Thymus (tissue), 11 donors: ENCODE data around the gene AACS. TPM values are rescaled to one million over a fixed set of nuclear protein-coding genes. Genes with fewer than 3 reads are reported as not detected.
"Not testable (repeated sequence)": the region's sequence is repeated elsewhere in the genome, so short reads cannot be mapped to it uniquely, and the experiment has no call there.

Source experiments
- DNase-seq, 9 donors: peaks; one replicate each; pipeline ENCODE4 v3.0.0-alpha.2; 2013; ENCODE audit warnings: low spot score in 9 of 9, low read depth in 6 of 9, missing footprints in 1 of 9
- H3K27ac ChIP-seq, 2 donors: one replicate each; pipeline ENCODE4 v1.5.1; 2013; ENCODE audit warnings: control low read depth in 1 of 2, low read depth in 1 of 2, low read length in 1 of 2, mild to moderate bottlenecking in 1 of 2, moderate library complexity in 1 of 2
- H3K27me3 ChIP-seq, 2 donors: one replicate each; pipeline ENCODE4 v1.5.1; 2013; ENCODE audit warnings: low read length in 1 of 2; ENCODE audit not compliant: control insufficient read depth in 2 of 2, insufficient read depth in 1 of 2
- H3K36me3 ChIP-seq, 2 donors: one replicate each; pipeline ENCODE4 v1.5.1; 2013; ENCODE audit warnings: low read length in 1 of 2, mild to moderate bottlenecking in 1 of 2, moderate library complexity in 1 of 2; ENCODE audit not compliant: control insufficient read depth in 2 of 2, insufficient read depth in 2 of 2
- H3K4me1 ChIP-seq, 2 donors: one replicate each; pipeline ENCODE4 v1.5.1; 2013; ENCODE audit warnings: low read length in 2 of 2; ENCODE audit not compliant: control insufficient read depth in 2 of 2, insufficient read depth in 2 of 2
- H3K4me3 ChIP-seq, 2 donors: one replicate each; pipeline ENCODE4 v1.5.1; 2013; ENCODE audit warnings: low read length in 2 of 2, control low read depth in 1 of 2, mild to moderate bottlenecking in 1 of 2
- H3K9me3 ChIP-seq, 2 donors: one replicate each; pipeline ENCODE4 v1.5.1; 2013; ENCODE audit warnings: low read length in 1 of 2, mild to moderate bottlenecking in 1 of 2; ENCODE audit not compliant: control insufficient read depth in 2 of 2, insufficient read depth in 1 of 2
- WGBS: extraction: QIAGEN DNeasy Blood & Tissue Kit; methylation state at CpG from one replicate; pipeline ENCODE4 v1.1.7; 2013; 5-methylcytosine and 5-hydroxymethylcytosine counted together
- polyA plus RNA-seq: library from polyadenylated mRNA; stranded (reverse); fragments of 200-250 nt; gene quantifications from one replicate; pipeline ENCODE4 v1.2.3, GENCODE V29; 2013
- total RNA-seq: library from RNA; stranded (reverse); fragments of 120-200 nt; gene quantifications from one replicate; pipeline ENCODE4 v1.2.4, GENCODE V29; 2013
- donor health status: healthy.

The AACS gene
- total and polyA plus RNA-seq, 2 donors = 10.2 to 17.0 TPM

DNA sequence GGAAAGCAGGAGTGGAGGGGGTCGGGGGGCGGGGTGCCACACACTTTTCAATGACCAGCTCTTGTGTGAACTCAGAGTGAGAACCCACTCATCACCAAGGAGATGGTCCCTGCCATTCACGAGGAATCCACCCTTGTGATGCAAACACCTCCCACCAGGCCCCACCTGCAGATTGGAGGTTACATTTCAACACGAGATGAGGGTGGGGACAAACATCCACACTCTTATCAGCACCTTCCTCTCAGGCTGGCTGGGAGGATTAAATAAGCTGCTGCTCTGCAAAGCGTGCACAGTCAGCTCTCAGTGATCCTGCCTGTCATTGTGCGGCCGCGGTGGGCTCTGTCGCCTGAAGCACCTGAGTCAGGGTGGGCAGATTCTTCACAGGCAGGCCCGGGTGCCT, 39.7 kb downstream of the AACS start:
- Histone ChIP-seq H3K4me1 (peaks cover 0 to 6% of the 10 kb centered on the region in 2 donors), H3K27me3 (no peaks in the 10 kb centered on the region), H3K9me3 (no peaks in the 10 kb centered on the region), H3K36me3 (peaks cover 14 to 44% of the 10 kb centered on the region in 2 donors), H3K4me3 (no peak overlapping the region), H3K27ac (no peak overlapping the region)
- DNase-seq = no peak
- 96% methylated on average over 10 of the region's 10 CpGs for WGBS

DNA sequence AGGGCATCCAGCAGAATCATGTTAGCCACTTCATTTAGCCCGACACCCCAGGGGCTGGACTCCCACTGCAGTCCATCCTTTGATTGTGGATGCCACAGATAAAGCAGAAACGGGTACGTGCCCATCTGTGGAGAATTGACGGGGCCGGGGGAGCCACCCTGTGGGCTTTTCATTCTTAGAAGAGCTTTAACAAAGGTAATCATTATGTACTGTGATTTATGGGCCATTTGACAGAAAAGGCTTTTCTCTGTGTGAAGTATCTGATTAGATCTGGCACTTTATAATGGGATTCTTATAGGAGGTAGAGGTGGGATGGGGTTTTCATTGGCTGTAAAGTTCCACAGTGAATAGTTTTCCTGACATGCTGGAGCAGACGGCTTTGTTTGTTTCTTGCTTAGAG, 40.4 kb downstream of the AACS start:
- no peaks in the 10 kb centered on the region for H3K27me3 ChIP-seq
- no peak overlapping the region for H3K4me3 ChIP-seq
- H3K4me1 ChIP-seq = peaks cover 0 to 5% of the 10 kb centered on the region in 2 donors
- H3K9me3 ChIP-seq = no peaks in the 10 kb centered on the region
- 98% methylated on average over 6 of the region's 6 CpGs for WGBS
- H3K27ac ChIP-seq = no peak overlapping the region
- no peak for DNase-seq
- H3K36me3 ChIP-seq = peaks cover 14 to 44% of the 10 kb centered on the region in 2 donors

DNA sequence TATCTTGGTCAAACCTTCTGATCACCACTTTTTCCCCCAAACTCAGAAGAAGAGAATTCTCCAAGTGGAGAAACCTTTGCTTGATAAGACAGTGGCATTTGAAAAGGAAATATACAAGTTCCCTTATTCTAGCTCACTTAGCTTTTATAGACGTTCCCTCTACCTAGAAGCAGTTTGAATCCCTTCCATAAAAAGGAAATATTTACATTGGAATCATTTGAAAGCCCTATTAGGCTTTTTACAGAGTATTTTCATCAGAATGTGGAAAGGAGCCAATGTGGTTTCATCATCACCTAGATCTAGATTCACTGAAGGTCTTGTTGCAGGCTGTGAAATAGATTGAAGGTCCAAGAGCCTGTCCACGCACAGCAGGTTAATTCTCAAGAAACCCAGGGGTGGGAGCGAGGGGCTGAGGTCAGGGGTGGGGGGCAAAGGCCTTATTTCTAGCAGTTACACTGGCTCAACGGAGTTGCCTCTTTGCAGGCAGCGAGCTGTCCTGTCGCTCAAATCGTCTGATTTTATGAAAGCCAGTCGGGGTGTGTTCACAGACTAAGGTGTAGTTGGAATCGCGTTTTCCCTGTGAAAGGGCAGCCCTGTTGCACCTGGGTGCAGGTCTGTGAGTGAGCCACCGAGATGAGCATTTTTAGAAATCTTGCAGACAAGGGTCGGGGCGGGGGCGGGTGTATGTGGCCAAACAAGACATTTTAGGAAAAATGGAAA, 45.6 kb downstream of the AACS start:
- 95% methylated on average over 14 of the region's 14 CpGs for WGBS
- no peak for DNase-seq
- H3K27me3 ChIP-seq = no peaks in the 10 kb centered on the region

DNA sequence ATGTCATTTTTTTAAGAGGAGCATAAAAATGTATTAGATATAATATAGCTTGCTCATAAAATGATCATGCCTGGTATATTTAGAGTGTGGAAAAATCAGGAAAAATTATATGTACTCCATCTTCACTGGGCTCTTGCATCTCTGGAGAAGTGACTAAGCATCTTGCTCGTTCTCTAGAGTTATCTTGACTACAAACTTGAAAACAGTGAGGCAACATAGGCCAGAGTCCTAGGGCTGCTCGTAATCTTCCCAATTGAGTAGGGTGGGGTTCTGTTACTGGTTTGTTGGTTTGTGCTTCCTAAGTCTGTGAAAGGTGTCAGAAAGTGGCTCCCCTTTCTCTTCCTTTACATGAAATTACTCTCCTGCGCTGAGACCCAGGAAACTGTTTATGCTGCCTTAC, 46.2 kb downstream of the AACS start:
- Histone ChIP-seq H3K36me3 (peaks cover 12 to 56% of the 10 kb centered on the region in 2 donors), H3K9me3 (peaks cover 0 to 5% of the 10 kb centered on the region in 2 donors), H3K4me1 (no peaks in the 10 kb centered on the region), H3K27me3 (no peaks in the 10 kb centered on the region), H3K27ac (no peak overlapping the region), H3K4me3 (no peak overlapping the region)
- no peak for DNase-seq
- 98% methylated on average over 3 of the region's 3 CpGs for WGBS

More for the DNA sequence above, 45.6 kb downstream of the AACS start:
- Histone ChIP-seq H3K4me1 (no peaks in the 10 kb centered on the region), H3K4me3 (no peak overlapping the region), H3K36me3 (peaks cover 12 to 53% of the 10 kb centered on the region in 2 donors), H3K27ac (no peak overlapping the region), H3K9me3 (peaks cover 0 to 5% of the 10 kb centered on the region in 2 donors)

DNA sequence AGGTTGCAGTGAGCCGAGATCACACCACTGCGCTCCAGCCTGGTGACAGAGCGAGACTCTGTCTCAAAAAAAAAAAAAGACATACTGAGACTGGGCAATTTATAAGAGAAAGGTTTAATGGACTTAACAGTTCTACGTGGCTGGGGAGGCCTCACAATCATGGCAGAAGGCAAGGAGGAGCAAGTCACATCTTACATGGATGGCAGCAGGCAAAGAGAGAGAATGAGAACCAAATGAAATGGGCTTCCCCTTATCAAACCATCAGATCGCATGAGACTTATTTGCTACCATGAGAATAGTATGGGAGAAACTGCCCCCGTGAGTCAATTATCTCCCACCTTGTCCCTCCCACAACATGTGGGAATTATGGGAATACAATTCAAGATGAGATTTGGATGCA, 47.4 kb downstream of the AACS start:
- 98% methylated on average over 6 of the region's 6 CpGs for WGBS
- peaks cover 7 to 48% of the 10 kb centered on the region in 2 donors for H3K36me3 ChIP-seq
- not testable (repeated sequence) for H3K27me3 ChIP-seq, H3K4me1 ChIP-seq, H3K4me3 ChIP-seq, DNase-seq, H3K9me3 ChIP-seq, H3K27ac ChIP-seq

DNA sequence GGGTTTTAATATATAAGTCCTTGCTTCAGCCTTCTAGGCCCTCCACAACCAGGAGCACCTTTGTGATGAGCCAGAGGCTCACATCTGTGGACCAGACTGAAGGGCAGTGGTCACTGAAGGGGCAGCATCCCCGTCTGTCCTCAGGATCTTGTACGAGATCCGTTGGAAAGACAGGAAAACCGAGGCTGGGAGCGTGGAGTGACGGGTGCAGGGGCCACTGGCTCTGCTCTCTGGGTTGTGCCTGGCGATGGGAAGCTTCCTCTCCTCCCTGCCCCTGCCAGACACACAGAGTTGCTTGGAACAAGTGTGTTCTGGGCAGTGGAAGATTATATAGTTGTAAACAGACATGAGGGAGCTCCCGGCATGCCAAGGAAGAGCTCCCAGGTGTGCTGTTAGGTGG, 48.0 kb downstream of the AACS start:
- no peak for DNase-seq
- no peak overlapping the region for H3K4me3 ChIP-seq
- H3K9me3 ChIP-seq = peaks cover 0 to 5% of the 10 kb centered on the region in 2 donors
- no peaks in the 10 kb centered on the region for H3K27me3 ChIP-seq
- H3K36me3 ChIP-seq = peaks cover 7 to 44% of the 10 kb centered on the region in 2 donors
- no peaks in the 10 kb centered on the region for H3K4me1 ChIP-seq
- WGBS = over 99% methylated on average over 8 of the region's 8 CpGs
- H3K27ac ChIP-seq = no peak overlapping the region

DNA sequence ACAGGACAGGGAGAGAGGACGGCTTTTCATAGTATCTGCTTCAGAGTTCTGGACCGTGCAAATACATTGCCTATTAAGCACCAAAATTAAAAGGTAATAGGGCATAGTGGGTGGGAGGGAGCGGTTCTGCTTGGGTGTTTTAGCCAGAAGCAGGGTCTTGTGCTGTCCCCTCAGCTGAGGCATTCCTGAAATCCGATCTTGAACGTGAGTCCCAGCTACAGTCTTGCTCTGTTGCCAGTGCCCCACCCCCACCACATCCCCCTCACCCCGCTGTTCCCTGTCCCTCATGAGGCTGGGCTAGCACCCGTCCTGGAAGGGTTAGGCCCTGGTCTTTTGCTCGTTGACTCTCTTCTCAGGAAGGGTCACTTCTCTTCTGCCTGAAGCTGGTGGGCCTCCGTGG, 48.6 kb downstream of the AACS start:
- no peak for DNase-seq
- no peak overlapping the region for H3K4me3 ChIP-seq
- H3K27me3 ChIP-seq = no peaks in the 10 kb centered on the region
- H3K27ac ChIP-seq = no peak overlapping the region
- H3K36me3 ChIP-seq = peaks cover 9 to 44% of the 10 kb centered on the region in 2 donors
- peaks cover 0 to 5% of the 10 kb centered on the region in 2 donors for H3K9me3 ChIP-seq
- 96% methylated on average over 9 of the region's 9 CpGs for WGBS
- no peaks in the 10 kb centered on the region for H3K4me1 ChIP-seq

DNA sequence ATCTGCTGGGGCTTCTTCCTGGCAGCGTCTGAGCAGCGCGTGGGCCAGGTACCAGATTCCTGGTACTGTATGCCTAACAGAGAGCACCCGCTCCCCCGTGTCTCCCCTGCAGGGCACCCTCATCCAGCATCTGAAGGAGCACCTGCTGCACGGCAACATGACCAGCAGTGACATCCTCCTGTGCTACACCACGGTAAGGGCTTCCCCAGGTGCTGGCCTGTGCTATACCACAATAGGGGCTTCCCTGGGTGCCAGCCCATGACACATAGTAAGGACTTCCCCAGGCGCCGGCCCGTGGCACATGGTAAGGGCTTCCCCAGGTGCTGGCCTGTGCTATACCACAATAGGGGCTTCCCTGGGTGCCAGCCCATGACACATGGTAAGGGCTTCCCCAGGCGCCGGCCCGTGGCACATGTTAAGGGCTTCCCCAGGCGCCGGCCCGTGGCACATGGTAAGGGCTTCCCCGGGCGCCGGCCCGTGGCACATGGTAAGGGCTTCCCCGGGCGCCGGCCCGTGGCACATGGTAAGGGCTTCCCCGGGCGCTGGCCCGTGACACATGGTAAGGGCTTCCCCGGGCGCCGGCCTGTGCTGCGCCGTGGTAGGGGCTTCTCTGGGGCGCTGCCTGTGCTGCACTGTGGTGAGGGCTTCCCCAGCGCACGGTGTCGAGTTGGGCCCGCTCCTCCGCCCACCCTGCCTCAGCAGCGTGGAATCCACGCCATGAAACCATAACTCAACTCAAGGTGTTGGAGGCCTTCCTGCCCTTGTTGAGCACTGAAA, 49.3 kb downstream of the AACS start:
- 98% methylated on average over 40 of the region's 40 CpGs for WGBS
- Histone ChIP-seq H3K4me3 (no peak overlapping the region), H3K36me3 (peaks cover 9 to 41% of the 10 kb centered on the region in 2 donors), H3K27me3 (no peaks in the 10 kb centered on the region), H3K27ac (no peak overlapping the region), H3K9me3 (peaks cover 0 to 5% of the 10 kb centered on the region in 2 donors), H3K4me1 (no peaks in the 10 kb centered on the region)
- DNase-seq = no peak

DNA sequence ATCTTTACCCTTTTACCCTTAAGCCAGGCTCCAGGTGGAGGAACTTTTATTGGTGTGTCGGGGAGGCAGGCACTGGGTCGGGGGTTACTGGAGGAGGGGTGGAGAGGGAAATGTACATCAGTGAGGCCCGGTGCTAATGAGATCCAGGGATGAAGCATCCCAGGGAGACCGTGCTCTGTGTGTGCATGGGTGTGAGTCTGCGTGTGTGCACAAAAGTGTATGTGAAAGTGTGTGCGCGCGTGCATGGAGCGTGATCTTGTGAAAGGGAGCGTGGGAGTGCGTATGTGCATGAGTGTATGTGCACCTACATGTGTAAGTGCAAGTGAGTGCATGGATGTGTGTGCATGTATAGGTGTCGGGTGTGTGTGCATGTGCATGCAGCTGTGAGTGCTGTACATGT, 55.3 kb downstream of the AACS start:
- 98% methylated on average over 12 of the region's 12 CpGs for WGBS
- peaks cover 5 to 21% of the 10 kb centered on the region in 2 donors for H3K36me3 ChIP-seq
- H3K9me3 ChIP-seq = no peaks in the 10 kb centered on the region
- no peaks in the 10 kb centered on the region for H3K27me3 ChIP-seq
- H3K27ac ChIP-seq = no peak overlapping the region
- no peaks in the 10 kb centered on the region for H3K4me1 ChIP-seq
- H3K4me3 ChIP-seq = no peak overlapping the region
- DNase-seq = no peak
